HG03558 (cell line): Measurements from ENCODE around the gene SNRNP200.

ENCODE experiments used
- ATAC-seq: cut with Tn5 transposase; IDR thresholded peaks from one replicate; pipeline ENCODE4 v1.9.1; 2021; ENCODE audit warnings: moderate number of reproducible peaks; ENCODE audit not compliant: unreplicated experiment; ENCODE audit errors: extremely low read depth

The SNRNP200 gene

DNA sequence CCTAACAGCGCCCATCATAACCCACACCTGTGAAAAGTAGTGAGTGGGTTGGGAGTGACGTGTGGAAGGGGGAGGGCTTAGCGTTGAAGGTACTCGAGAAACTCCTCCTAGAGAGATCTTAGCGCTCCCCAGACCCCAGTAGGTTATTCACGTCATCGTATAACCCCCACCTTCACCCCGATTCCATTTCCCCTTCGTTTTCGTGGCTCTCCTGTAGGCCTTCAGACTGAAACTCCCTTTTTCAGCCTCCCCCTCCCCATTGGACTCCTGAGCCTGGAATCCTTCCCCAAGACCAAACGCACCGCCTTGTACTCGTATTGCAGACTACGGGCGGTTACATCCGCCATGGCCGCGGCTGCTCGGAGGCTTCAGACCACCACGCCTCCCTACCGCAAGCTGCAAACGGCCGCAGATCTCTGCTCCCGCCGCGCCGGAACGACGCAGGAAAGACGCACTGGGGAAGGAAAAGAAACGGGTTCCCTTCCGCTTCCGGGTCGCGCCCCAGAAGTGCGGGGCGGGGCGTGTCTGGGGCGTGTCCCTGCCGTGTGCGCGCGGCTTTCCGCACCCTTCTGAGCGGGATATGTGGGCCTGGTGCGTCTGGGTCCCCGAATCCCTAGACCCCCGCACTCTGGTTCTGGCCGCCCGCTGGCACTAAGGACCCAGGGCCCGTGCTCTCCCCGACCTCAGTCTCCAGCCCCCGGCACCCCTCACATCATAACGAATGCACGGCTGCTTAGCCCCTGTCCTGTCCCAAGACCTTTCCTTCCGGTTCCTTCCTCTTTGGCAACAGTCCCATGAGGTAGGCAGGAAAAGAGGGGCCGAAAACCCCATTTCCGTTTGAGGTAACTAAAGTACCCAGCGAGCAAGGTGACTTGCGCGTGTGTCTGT lies at the start of gene SNRNP200:
TSS of gene SNRNP200 (minus strand) at position 456 of the 888 bp plus-strand sequence. CDS start at position 347, 109 bp downstream.
- no peak for ATAC-seq

DNA sequence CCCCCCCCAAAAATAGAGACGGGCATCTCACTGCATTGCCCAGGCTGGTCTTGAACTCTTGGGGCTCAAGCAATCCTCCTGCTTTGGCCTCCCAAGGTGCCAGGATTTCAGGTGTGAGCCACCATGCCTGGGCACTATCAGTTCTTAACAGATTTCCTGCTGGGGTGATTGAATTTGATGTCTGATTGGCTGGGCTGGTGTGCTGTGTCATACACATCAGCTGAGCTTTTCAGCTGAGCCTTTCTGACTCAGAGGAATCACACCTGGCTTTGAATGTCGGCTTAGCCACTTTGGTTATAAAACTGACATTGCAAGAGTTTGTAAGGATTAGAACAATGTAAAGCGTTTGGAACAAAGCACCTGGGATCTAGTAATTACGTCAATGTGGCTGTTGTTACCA lies 49.1 kb upstream of the SNRNP200 start:
- ATAC-seq, result no peak

DNA sequence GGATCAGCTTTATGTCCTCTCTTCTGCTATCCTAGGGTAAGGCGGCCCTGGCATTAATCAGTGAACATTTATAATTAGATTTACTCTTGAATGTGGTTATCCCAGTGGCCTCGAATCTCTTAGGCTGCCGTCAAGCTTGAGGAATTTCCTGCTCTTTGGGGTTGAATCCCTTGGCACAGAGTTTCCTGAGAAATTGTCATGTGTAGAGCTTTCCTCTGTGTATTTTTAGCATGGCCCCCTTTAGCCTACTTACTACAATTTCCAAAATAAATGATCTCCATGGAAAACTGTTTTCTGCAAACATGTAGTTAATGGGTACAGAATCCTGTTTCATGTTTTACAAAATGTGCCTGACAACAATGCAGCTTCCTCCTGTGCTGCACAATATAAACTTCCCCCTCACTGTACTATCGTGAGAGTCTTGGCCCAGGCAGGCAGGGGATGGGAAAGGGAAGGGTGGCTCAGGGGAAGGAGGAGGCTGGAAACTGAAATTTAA lies 48.3 kb upstream of the SNRNP200 start:
- ATAC-seq, result no peak

- no peak for ATAC-seq
Measured at GRCh38 chr2:96353032-96353561, 47.8 kb upstream of the SNRNP200 start.

DNA sequence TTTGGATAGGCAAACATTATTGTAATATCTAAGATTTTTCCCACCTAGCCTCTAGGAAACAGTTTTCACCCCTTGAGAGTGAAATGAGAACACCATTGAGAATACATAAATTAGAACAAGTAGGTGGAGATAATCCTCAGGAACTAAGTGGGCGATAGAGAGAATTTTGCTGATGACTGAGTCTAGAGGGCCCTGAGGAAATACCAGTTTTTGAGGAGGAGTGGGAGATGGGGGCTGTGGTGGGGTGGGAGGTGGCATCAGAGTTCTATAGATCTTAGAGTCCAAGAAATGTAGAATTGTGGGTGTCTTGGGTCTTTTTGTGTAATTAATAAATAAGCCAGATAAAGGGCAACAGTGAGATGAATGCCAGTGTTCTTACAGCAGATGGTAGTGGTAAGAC lies 42.0 kb upstream of the SNRNP200 start:
- no peak for ATAC-seq

- no peak for ATAC-seq
Measured at GRCh38 chr2:96345868-96346462, 40.6 kb upstream of the SNRNP200 start.

- ATAC-seq, result no peak
Measured at GRCh38 chr2:96345438-96345837, 40.1 kb upstream of the SNRNP200 start.

DNA sequence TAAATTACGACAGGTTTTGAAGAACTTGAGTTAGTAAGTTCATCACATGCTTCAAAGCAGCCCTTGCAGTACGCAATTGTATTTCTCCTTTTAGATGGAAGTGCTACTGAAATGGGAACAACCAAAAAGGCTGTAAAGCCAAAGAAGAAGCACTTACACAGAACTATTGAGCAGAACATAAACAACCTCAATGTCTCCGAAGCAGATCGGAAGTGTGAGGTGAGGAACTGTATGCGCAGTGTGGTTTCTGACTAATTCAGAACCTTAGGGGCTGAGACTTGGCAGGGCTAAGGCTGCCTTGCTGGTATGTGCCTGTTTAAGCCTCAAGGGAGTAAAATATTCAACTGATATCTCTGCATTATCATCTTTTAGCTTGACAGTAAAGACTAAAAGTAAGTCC lies 38.7 kb upstream of the SNRNP200 start:
- ATAC-seq, result peak; percentile 79

- no peak for ATAC-seq
Measured at GRCh38 chr2:96342085-96342484, 36.7 kb upstream of the SNRNP200 start.

DNA sequence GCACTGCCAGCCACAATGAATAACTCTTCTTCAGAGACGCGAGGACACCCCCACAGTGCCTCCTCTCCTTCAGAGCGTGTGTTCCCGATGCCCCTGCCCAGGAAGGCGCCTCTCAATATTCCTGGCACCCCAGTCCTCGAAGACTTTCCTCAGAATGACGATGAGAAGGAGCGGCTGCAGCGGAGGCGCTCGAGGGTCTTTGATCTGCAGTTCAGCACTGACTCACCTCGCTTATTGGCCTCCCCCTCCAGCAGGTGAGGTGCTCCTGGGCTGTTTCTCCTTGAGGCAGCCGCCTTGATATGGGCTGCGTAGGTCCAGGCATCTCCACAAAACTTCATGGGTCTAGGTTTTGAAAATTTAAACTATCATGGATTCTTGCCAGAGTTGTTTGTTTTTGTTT lies 36.3 kb upstream of the SNRNP200 start:
- no peak for ATAC-seq

GRCh38 chr2:96340493-96341414 lies 35.4 kb upstream of the SNRNP200 start:
- ATAC-seq, result no peak

- ATAC-seq, result no peak
Measured at GRCh38 chr2:96336873-96337272, 31.5 kb upstream of the SNRNP200 start.

DNA sequence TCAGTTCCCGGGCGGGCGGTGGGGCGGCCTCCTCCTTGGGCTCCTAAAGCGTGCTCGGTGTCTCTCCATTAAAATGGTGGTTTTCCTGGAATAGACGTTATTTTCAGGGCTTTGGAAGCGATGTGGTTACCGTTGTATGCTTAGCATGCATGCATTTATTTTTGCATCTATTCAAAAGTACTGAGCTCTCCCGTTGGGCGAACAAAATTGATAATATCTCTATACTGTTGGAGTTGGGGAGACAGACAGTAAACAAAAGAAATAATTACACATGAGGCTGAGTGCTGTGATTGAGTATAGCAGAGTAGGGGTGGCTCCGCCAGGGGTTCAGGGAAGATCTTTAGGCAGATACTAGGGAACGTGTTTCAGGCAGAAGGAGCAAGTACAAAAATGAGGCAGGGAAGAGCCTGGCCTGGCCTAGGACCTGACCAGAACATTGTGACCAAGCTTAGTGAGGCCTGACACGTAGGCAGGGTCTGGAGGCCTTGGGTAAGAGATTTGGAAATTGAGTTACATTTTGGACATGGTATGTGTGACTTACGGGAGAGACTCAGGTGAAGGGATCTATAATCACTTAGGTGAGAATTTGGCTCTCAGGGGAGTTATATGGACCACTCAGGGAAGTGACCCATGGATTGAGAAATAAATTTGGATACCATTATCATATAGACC lies 30.9 kb upstream of the SNRNP200 start:
- no peak for ATAC-seq

GRCh38 chr2:96333708-96334107 lies 28.4 kb upstream of the SNRNP200 start:
- no peak for ATAC-seq

GRCh38 chr2:96330407-96330806 lies 25.1 kb upstream of the SNRNP200 start:
- no peak for ATAC-seq

- ATAC-seq, result no peak
Measured at GRCh38 chr2:96329874-96330273, 24.5 kb upstream of the SNRNP200 start.

- ATAC-seq, result no peak
Measured at GRCh38 chr2:96329456-96329855, 24.1 kb upstream of the SNRNP200 start.

GRCh38 chr2:96326990-96327820 lies 21.9 kb upstream of the SNRNP200 start:
- ATAC-seq, result no peak

DNA sequence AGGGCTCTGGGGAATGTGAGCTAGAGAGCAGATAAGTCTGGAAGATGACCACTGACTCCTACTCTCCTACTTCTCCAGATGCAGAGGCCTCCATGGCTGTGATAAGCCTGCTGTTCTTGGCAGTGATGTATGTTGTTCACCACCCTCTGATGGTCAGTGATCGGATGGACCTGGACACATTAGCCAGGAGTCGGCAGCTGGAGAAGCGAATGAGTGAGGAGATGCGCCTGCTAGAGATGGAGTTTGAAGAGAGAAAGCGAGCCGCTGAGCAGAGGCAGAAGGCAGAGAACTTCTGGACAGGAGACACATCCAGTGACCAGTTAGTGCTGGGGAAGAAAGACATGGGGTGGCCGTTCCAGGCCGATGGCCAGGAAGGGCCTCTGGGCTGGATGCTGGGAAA lies 21.2 kb upstream of the SNRNP200 start:
- ATAC-seq, result no peak
